HFF-Myc (cell line): ENCODE measurements around the gene WNK2.

Source experiments
- DNase-seq: peaks from one replicate; pipeline ENCODE4 v3.0.0-alpha.2; 2011; ENCODE audit warnings: low read depth; ENCODE audit errors: extremely low read depth
- H3K4me3 ChIP-seq: replicated peaks from 2 replicates; pipeline ENCODE4 v1.5.1; 2011; ENCODE audit warnings: low read depth, mild to moderate bottlenecking, control low read depth, low read length
- TF ChIP-seq, protein P1 (sequence below): IDR thresholded peaks from 2 replicates; pipeline ENCODE4 v1.5.1; 2012; ENCODE audit warnings: mild to moderate bottlenecking, low read depth, low read length, control low read depth; ENCODE audit errors: missing control alignments

WNK2 gene

DNA sequence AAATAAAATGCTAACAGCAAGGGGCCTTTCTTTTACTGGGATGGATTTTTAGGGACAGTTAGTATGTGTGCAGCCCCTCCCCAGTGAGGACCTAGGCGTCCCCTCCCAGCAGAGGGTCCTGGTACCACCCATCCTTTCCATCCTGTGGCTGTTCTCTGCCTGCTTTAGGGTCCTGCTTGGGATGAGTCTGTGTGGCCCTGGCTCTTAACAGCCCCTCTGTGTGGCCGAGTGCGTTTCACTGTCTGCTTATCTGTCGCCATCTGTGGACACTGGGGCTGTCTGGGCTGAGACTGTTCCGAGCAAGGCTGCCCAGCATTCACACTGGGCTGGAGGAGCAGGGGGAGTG is 17.0 kb downstream of the WNK2 start:
- TF ChIP-seq, protein P1, sequence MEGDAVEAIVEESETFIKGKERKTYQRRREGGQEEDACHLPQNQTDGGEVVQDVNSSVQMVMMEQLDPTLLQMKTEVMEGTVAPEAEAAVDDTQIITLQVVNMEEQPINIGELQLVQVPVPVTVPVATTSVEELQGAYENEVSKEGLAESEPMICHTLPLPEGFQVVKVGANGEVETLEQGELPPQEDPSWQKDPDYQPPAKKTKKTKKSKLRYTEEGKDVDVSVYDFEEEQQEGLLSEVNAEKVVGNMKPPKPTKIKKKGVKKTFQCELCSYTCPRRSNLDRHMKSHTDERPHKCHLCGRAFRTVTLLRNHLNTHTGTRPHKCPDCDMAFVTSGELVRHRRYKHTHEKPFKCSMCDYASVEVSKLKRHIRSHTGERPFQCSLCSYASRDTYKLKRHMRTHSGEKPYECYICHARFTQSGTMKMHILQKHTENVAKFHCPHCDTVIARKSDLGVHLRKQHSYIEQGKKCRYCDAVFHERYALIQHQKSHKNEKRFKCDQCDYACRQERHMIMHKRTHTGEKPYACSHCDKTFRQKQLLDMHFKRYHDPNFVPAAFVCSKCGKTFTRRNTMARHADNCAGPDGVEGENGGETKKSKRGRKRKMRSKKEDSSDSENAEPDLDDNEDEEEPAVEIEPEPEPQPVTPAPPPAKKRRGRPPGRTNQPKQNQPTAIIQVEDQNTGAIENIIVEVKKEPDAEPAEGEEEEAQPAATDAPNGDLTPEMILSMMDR, result no peak
- H3K4me3 ChIP-seq, result no peak overlapping the region
- DNase-seq, result no peak

- TF ChIP-seq, protein P1, result no peak
- DNase-seq, result no peak
- no peak overlapping the region for H3K4me3 ChIP-seq
These were observed 19.2 kb downstream of the WNK2 start for GRCh38 chr9:93203026-93203717.

DNA sequence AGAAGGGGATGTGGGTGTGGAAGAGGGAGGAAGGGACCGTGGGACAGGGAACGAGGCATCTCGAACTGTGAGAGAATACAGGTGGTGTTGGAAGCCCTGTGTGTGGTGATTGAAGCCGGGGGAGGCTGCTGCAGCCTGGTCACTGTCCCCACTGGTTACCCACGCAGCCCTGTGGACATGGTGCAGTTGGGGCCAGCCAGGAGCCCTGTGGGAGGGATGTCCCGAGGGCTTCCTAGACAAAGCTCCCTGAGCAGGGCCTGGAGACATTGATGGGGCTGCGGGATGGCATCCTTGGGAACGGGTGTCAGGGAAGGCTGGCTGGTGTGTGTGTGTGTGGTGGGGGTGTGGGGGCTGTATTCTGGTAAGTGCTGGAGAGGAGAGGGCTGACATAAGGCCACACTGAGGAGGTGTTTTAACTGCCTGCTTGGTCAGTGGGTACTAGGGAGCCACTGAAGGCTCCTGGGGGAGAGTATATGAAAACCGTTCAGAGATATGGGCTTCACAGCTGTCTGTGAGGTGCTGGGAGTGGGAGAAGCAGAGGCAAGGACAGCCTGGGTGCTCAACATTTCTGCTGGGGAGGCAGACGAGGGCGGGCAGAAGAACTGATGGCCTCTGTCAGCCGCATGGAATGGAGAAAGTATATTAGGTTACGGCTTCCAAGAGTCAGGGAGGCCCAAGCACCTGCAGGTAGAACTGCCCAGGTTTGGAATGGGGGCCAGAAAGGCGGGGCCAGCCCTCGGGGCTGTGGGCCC is 20.0 kb downstream of the WNK2 start:
- TF ChIP-seq, protein P1, result no peak
- DNase-seq, result no peak
- no peak overlapping the region for H3K4me3 ChIP-seq

- no peak overlapping the region for H3K4me3 ChIP-seq
- no peak for DNase-seq
- TF ChIP-seq, protein P1, result no peak
These were observed 20.6 kb downstream of the WNK2 start for GRCh38 chr9:93204470-93205043.

GRCh38 chr9:93205045-93205768 is 21.3 kb downstream of the WNK2 start:
- TF ChIP-seq, protein P1, result no peak
- H3K4me3 ChIP-seq, result no peak overlapping the region
- no peak for DNase-seq

DNA sequence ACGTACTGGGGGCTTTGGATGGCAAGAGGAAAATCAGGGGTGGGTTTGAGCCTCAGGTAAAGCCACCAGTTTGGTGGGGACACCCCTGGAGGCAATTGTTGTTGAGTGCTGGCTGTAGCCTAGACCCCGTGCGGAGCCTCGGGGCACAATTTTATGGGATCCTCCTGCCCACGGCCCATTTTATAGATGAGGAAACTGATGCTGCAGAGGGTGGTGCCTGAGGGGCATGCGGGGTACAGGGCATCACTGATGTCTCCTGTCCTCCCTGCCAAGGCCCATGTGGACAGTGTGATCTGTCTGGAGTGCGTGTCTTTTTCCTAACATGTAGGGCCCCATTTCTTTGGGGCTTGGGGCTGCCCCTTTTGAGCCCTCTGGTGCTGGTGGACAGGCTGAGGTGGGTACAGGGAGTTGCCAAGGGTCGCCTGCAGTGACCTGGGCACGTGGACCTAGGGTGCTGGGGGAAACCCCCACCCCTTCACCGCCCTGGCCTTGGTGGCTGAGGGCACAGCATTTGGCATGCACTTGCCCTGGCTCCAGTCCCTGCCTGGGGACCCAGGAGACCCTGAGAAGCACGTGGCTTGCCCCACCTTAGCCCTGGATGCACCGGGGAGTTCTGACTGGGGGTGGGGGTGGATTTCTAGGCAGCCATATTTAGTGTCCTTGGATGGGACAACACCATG is 22.1 kb downstream of the WNK2 start:
- no peak overlapping the region for H3K4me3 ChIP-seq
- DNase-seq, result no peak
- TF ChIP-seq, protein P1, result no peak
